Endodermal cell (in vitro differentiated cells): ENCODE data around the gene DNAJC5. TPM values are rescaled to one million over a fixed set of nuclear protein-coding genes. Genes with fewer than 3 reads are reported as not detected.
"Not testable (repeated sequence)": the region's sequence is repeated elsewhere in the genome, so short reads cannot be mapped to it uniquely, and the experiment has no call there.

Experiments
- DNase-seq: peaks from one replicate; pipeline ENCODE4 v3.0.0-alpha.2; 2017
- H3K27ac ChIP-seq: 2 replicates; pipeline ENCODE4 v1.5.1; 2013; ENCODE audit warnings: mild to moderate bottlenecking, low read depth, low read length, moderate library complexity
- H3K27me3 ChIP-seq: 2 replicates; pipeline ENCODE4 v1.6.1; 2013; ENCODE audit warnings: mild to moderate bottlenecking, low read length, moderate library complexity; ENCODE audit not compliant: insufficient read depth, control insufficient read depth, poor library complexity, severe bottlenecking
- H3K36me3 ChIP-seq: 2 replicates; pipeline ENCODE4 v1.7.0; 2013; ENCODE audit warnings: mild to moderate bottlenecking, low read length, moderate library complexity; ENCODE audit not compliant: control insufficient read depth, insufficient read depth
- H3K4me1 ChIP-seq: one replicate; pipeline ENCODE4 v1.7.0; 2013; ENCODE audit warnings: low read length; ENCODE audit not compliant: control insufficient read depth, insufficient read depth
- H3K4me3 ChIP-seq: 2 replicates; pipeline ENCODE4 v1.5.1; 2013; ENCODE audit warnings: mild to moderate bottlenecking, low read length, moderate library complexity
- H3K9ac ChIP-seq: 2 replicates; pipeline ENCODE4 v1.6.1; 2013; ENCODE audit warnings: mild to moderate bottlenecking, low read length, moderate library complexity; ENCODE audit not compliant: poor library complexity, severe bottlenecking; ENCODE audit errors: extremely low read depth
- H3K9me3 ChIP-seq: 2 replicates; pipeline ENCODE4 v1.6.1; 2013; ENCODE audit warnings: mild to moderate bottlenecking, low read length, moderate library complexity; ENCODE audit not compliant: control insufficient read depth
- H3K27ac Mint-ChIP-seq: 2 replicates; pipeline ENCODE4 v1.8.0; 2020; ENCODE audit warnings: mixed read lengths
- H3K27me3 Mint-ChIP-seq: 2 replicates; pipeline ENCODE4 v1.8.0; 2021; ENCODE audit warnings: mild to moderate bottlenecking, mixed read lengths; ENCODE audit not compliant: insufficient read depth
- H3K36me3 Mint-ChIP-seq: 2 replicates; pipeline ENCODE4 v1.8.0; 2020; ENCODE audit warnings: low read depth, mixed read lengths
- H3K4me1 Mint-ChIP-seq: 2 replicates; pipeline ENCODE4 v1.8.0; 2020; ENCODE audit warnings: mixed read lengths
- H3K4me3 Mint-ChIP-seq: 2 replicates; pipeline ENCODE4 v1.8.0; 2020; ENCODE audit warnings: mild to moderate bottlenecking, moderate library complexity, mixed read lengths
- H3K9me3 Mint-ChIP-seq: 2 replicates; pipeline ENCODE4 v1.8.0; 2020; ENCODE audit warnings: mild to moderate bottlenecking, mixed read lengths
- CTCF ChIP-seq: fragments of 200-600 bp; sonication (generic); conservative IDR thresholded peaks from 2 replicates; pipeline ENCODE4 v1.5.0; 2021; ENCODE audit warnings: antibody characterized with exemption, mild to moderate bottlenecking
- WGBS, 2 experiments: methylation state at CpG; one replicate each; pipeline versions ENCODE4 v1.1.5 to v1.1.7; 2013; ENCODE audit warnings: missing lambda C conversion rate in 2 of 2, mixed read lengths in 1 of 2; ENCODE audit not compliant: insufficient coverage in 1 of 2, insufficient read length in 1 of 2; 5-methylcytosine and 5-hydroxymethylcytosine counted together
- total RNA-seq, 2 donors: library from RNA; stranded (reverse); fragmentation: NEBNext Ultra II Directional in 1 of 2; extraction: Animal tissue kit (Norgen Biotek cat#: 25700) in 1 of 2; gene quantifications; 2 replicates in 1 of 2; 3 replicates in 1 of 2; pipeline ENCODE4 v1.2.1, GENCODE V29; 2021

The DNAJC5 gene
- total RNA-seq, 2 donors from 2014 or later: 25.8 to 26.8 TPM

- Mint-ChIP-seq H3K27ac (peak overlapping the region; percentile 96), H3K9me3 (no peaks in the 10 kb centered on the region), H3K36me3 (peaks cover 11% of the 10 kb centered on the region), H3K4me3 (peak overlapping the region; percentile 91), H3K4me1 (peaks cover 25% of the 10 kb centered on the region), H3K27me3 (no peaks in the 10 kb centered on the region)
- no peaks in the 10 kb centered on the region for H3K9me3 ChIP-seq
- peaks cover 17% of the 10 kb centered on the region for H3K36me3 ChIP-seq
- no peak overlapping the region for H3K27ac ChIP-seq
- 25 to 37% methylated on average over 22 to 38 of the region's 38 CpGs for WGBS, 2 experiments
- peak overlapping the region; percentile 84 for H3K9ac ChIP-seq
- H3K27me3 ChIP-seq: no peaks in the 10 kb centered on the region
- no peaks in the 10 kb centered on the region for H3K4me1 ChIP-seq
- DNase-seq: peak; percentile 82
- H3K4me3 ChIP-seq: peak overlapping the region; percentile 96
- TF ChIP-seq CTCF: peak; percentile 70
These were observed 31.0 kb upstream of the DNAJC5 start for GRCh38 chr20:63863798-63864544.

GRCh38 chr20:63864545-63864977 lies 30.4 kb upstream of the DNAJC5 start:
- DNase-seq: no peak
- peaks cover 17% of the 10 kb centered on the region for H3K36me3 Mint-ChIP-seq
- Histone ChIP-seq H3K27ac (no peak overlapping the region), H3K27me3 (no peaks in the 10 kb centered on the region), H3K9ac (peak overlapping the region; percentile 84), H3K4me3 (peak overlapping the region; percentile 96), H3K36me3 (peaks cover 23% of the 10 kb centered on the region), H3K4me1 (no peaks in the 10 kb centered on the region), H3K9me3 (no peaks in the 10 kb centered on the region)
- 1 to 2% methylated on average over 21 to 25 of the region's 25 CpGs for WGBS, 2 experiments
- no peak for TF ChIP-seq CTCF
- H3K4me3 Mint-ChIP-seq: peak overlapping the region; percentile 91
- peak overlapping the region; percentile 96 for H3K27ac Mint-ChIP-seq
- peaks cover 19% of the 10 kb centered on the region for H3K4me1 Mint-ChIP-seq
- H3K9me3 Mint-ChIP-seq: no peaks in the 10 kb centered on the region
- H3K27me3 Mint-ChIP-seq: no peaks in the 10 kb centered on the region

- WGBS, 2 experiments: 0% methylated on average over 43 to 68 of the region's 68 CpGs
- TF ChIP-seq CTCF: no peak
- peak within 1 kb of the TSS; percentile 84 for H3K9ac ChIP-seq
- Mint-ChIP-seq H3K36me3 (peaks cover 21% of the 10 kb centered on the region), H3K27ac (peak within 1 kb of the TSS; percentile 96), H3K27me3 (no peaks in the 10 kb centered on the region), H3K9me3 (no peaks in the 10 kb centered on the region), H3K4me1 (peaks cover 17% of the 10 kb centered on the region), H3K4me3 (peak within 1 kb of the TSS; percentile 91)
- peaks cover 29% of the 10 kb centered on the region for H3K36me3 ChIP-seq
- no peaks in the 10 kb centered on the region for H3K4me1 ChIP-seq
- DNase-seq: peak; percentile 100
- no peaks in the 10 kb centered on the region for H3K27me3 ChIP-seq
- H3K4me3 ChIP-seq: peak within 1 kb of the TSS; percentile 96
- H3K9me3 ChIP-seq: no peaks in the 10 kb centered on the region
- peak within 1 kb of the TSS; percentile 70 for H3K27ac ChIP-seq
These were observed 29.8 kb upstream of the DNAJC5 start, which contains the start of gene TPD52L2 for GRCh38 chr20:63864978-63865640. TSS of gene TPD52L2 (plus strand) at chr20:63865270. CDS start at chr20:63865366, 96 bp downstream.

GRCh38 chr20:63867042-63867441 lies 27.9 kb upstream of the DNAJC5 start:
- Mint-ChIP-seq H3K4me1 (peaks cover 11% of the 10 kb centered on the region), H3K4me3 (peak overlapping the region; percentile 91), H3K36me3 (peaks cover 28% of the 10 kb centered on the region)
- H3K36me3 ChIP-seq: peaks cover 41% of the 10 kb centered on the region
- WGBS, 2 experiments: 94 to 96% methylated on average over 13 of the region's 13 CpGs
- not testable (repeated sequence) for H3K9ac ChIP-seq, H3K4me3 ChIP-seq, H3K9me3 Mint-ChIP-seq, H3K4me1 ChIP-seq, H3K9me3 ChIP-seq, H3K27me3 ChIP-seq, H3K27me3 Mint-ChIP-seq, H3K27ac ChIP-seq, H3K27ac Mint-ChIP-seq
- peak; percentile 23 for DNase-seq
